Calu3 (cell line): ENCODE data around the gene BECN2. TPM values are rescaled to one million over a fixed set of nuclear protein-coding genes. Genes with fewer than 3 reads are reported as not detected.

ENCODE experiments used
- BruUV-seq: library from RNA; stranded (reverse); fragments of 400-500 nt; replicated peaks from 2 replicates; lab custom pipeline; 2021; lab: Mats Ljungman, UMichigan
- CTCF ChIA-PET: fragments of 300-600 bp; sonication (Branson Sonifier 250); formaldehyde crosslinking; loops from one replicate; lab custom pipeline; 2022; ENCODE audit warnings: antibody characterized with exemption; lab: Charles Lee
- DNase-seq: peaks from one replicate; pipeline ENCODE4 v3.0.0; 2022
- H3K27ac Mint-ChIP-seq: one replicate; pipeline ENCODE4 v1.8.0; 2022; ENCODE audit warnings: mixed read lengths; ENCODE audit not compliant: unreplicated experiment
- H3K27me3 Mint-ChIP-seq: one replicate; pipeline ENCODE4 v1.8.0; 2022; ENCODE audit warnings: mixed read lengths; ENCODE audit not compliant: unreplicated experiment
- H3K36me3 Mint-ChIP-seq: one replicate; pipeline ENCODE4 v1.8.0; 2022; ENCODE audit warnings: mild to moderate bottlenecking, moderate library complexity, mixed read lengths; ENCODE audit not compliant: insufficient read depth, unreplicated experiment
- H3K4me1 Mint-ChIP-seq: one replicate; pipeline ENCODE4 v1.8.0; 2022; ENCODE audit warnings: mild to moderate bottlenecking, low read depth, mixed read lengths; ENCODE audit not compliant: unreplicated experiment
- H3K4me3 Mint-ChIP-seq: one replicate; pipeline ENCODE4 v1.8.0; 2022; ENCODE audit warnings: mild to moderate bottlenecking, low read depth, moderate library complexity, mixed read lengths; ENCODE audit not compliant: unreplicated experiment
- H3K9me3 Mint-ChIP-seq: one replicate; pipeline ENCODE4 v1.8.0; 2022; ENCODE audit warnings: low read depth, mixed read lengths; ENCODE audit not compliant: unreplicated experiment
- intact Hi-C: fragments of 100-400 bp; cut with micrococcal nuclease; formaldehyde crosslinking; loops from one replicate; pipeline ENCODE4 v1.10.0; 2022; ENCODE audit not compliant: unreplicated experiment
- total RNA-seq: library from RNA; stranded (reverse); gene quantifications from 2 replicates; pipeline ENCODE4 v1.2.3, GENCODE V29; 2022
- TF ChIP-seq, protein P1 (sequence below): fragments of 200-600 bp; IDR thresholded peaks from one replicate; pipeline ENCODE4 v1.8.0; 2022; ENCODE audit warnings: antibody characterized with exemption; ENCODE audit not compliant: unreplicated experiment

BECN2 gene
- total RNA-seq, 1 experiment from 2014 or later = not detected

DNA sequence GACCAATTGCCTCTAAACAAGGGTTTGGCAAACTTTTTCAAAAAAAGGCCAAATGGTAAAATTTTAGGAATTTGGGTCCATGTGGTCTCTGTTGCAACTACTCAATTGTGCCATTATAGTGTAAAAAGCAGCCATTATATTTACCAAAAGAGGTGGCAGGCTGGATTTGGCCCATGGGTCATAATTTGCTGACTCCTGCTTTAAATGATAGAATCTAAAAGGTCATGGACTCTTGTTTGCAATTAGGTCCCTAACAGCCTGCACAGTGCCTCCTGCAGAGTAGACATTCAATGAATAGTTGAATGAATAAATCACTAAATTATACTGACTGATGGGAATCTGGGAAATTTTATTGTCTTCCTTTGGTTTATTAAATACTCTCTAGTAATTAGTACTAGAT lies 6.2 kb downstream of the BECN2 start:
- no peak overlapping the region for H3K27ac Mint-ChIP-seq

DNA sequence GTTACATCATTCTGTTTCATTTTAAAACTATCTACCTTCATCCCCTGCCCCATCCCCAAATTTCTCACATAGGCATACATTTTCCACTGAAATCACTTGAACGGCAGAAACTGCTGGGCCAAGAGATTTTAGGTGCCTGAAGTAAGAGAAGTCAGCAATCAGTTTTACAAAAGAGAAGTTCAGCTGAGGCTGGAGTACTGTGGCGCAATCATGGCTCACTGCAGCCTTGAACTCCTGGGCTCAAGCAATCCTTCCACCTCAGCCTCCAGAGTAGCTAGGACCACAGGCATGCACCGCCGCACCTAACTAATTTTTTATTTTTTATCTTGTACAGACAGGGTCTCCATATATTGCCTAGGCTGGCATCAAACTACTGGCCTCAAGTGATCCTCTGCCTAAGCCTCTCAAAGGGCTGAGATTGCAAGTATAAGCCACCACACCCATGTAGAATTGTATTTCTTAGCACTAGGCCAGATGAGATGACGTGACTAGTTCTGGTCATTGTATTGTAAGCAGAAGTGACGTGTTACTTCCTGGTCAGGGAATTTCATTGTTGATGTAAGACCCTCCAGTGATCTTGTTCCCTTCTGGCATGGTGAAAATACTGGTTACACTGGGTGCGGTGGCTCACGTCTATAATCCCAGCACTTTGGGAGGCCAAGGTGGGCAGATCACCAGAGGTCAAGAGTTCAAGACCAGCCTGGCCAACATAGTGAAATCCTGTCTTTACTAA lies 7.1 kb downstream of the BECN2 start:
- DNase-seq = no peak
- no peaks in the 10 kb centered on the region for H3K4me1 Mint-ChIP-seq
- H3K9me3 Mint-ChIP-seq = no peaks in the 10 kb centered on the region
- TF ChIP-seq, protein P1, sequence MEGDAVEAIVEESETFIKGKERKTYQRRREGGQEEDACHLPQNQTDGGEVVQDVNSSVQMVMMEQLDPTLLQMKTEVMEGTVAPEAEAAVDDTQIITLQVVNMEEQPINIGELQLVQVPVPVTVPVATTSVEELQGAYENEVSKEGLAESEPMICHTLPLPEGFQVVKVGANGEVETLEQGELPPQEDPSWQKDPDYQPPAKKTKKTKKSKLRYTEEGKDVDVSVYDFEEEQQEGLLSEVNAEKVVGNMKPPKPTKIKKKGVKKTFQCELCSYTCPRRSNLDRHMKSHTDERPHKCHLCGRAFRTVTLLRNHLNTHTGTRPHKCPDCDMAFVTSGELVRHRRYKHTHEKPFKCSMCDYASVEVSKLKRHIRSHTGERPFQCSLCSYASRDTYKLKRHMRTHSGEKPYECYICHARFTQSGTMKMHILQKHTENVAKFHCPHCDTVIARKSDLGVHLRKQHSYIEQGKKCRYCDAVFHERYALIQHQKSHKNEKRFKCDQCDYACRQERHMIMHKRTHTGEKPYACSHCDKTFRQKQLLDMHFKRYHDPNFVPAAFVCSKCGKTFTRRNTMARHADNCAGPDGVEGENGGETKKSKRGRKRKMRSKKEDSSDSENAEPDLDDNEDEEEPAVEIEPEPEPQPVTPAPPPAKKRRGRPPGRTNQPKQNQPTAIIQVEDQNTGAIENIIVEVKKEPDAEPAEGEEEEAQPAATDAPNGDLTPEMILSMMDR = no peak
- intact Hi-C loops = no loop called here
- H3K27me3 Mint-ChIP-seq = no peaks in the 10 kb centered on the region
- no peak overlapping the region for H3K4me3 Mint-ChIP-seq
- no TSS peak for BruUV-seq
- peaks cover 4% of the 10 kb centered on the region for H3K36me3 Mint-ChIP-seq
- CTCF ChIA-PET = no interaction called here
- H3K27ac Mint-ChIP-seq = no peak overlapping the region

More for the DNA sequence above, 6.2 kb downstream of the BECN2 start:
- no TSS peak for BruUV-seq
- intact Hi-C loops = no loop called here
- TF ChIP-seq, protein P1 = no peak
- H3K4me1 Mint-ChIP-seq = no peaks in the 10 kb centered on the region
- H3K9me3 Mint-ChIP-seq = no peaks in the 10 kb centered on the region
- CTCF ChIA-PET = no interaction called here
- H3K4me3 Mint-ChIP-seq = no peak overlapping the region
- peaks cover 4% of the 10 kb centered on the region for H3K36me3 Mint-ChIP-seq
- H3K27me3 Mint-ChIP-seq = no peaks in the 10 kb centered on the region
- no peak for DNase-seq

DNA sequence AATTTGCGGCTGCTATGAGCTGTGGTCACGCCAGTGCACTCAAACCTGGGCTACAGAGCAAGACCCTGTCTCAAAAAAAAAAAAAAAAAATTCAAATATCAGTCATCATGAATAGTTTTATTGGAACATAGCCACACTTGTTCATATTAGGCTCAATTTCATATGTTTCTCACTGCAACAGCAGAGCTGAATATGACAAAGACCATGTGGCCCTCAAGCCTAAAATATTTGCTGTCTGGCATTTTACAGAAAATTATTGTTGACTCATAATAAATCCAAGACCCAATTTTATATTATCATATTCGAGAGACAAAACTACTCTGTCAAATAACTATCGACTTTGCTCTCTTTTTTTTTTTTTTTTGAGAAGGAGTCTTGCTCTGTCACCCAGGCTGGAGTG lies 11.0 kb downstream of the BECN2 start:
- TF ChIP-seq, protein P1 = no peak
- Mint-ChIP-seq H3K27me3 (no peaks in the 10 kb centered on the region), H3K4me3 (no peak overlapping the region), H3K9me3 (no peaks in the 10 kb centered on the region), H3K36me3 (peaks cover 4% of the 10 kb centered on the region), H3K4me1 (no peaks in the 10 kb centered on the region), H3K27ac (no peak overlapping the region)
- DNase-seq = no peak
- no TSS peak for BruUV-seq
- intact Hi-C loops = no loop called here
- CTCF ChIA-PET = interaction anchor here (0.6 to 0.7 kb wide), 2 partner anchors 373 to 413 kb away, joined by 3 to 4 read pairs; no protein-coding TSS in a partner anchor

DNA sequence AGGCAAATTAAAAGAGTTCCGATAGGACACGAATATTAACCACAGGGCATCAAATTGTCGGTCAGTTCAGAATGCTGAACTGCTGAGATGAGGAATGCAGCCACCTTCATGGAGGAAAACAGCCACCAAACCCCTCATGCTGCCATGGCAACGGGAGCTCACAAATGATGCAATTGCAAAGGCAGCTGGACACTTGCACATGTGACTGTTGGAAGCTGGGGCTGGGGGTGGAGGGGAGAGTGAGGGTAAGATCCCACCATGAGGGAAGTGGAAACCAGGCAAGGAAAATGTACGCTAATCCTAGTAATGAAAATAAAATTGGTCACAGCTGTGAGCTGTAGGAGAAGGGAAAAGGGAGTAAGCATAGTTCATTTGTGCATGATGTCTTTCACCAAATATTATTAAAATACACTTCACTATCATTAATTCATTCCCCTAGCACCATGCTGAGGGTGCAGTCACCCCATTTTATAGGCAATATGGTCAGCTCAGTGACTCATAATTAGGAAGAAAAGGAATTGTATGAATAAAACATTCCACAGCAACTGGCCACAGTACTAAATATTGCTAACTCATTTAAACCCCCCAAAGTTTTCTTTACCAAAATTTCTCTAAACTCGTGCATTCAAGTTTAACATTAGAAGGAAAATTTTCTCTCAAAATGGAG lies 15.3 kb downstream of the BECN2 start:
- CTCF ChIA-PET = interaction anchor here (0.6 to 1.5 kb wide), 2 partner anchors 13 to 31 kb away, joined by 3 read pairs; no protein-coding TSS in a partner anchor
- TF ChIP-seq, protein P1 = no peak
- BruUV-seq = no TSS peak
- Mint-ChIP-seq H3K27me3 (no peaks in the 10 kb centered on the region), H3K9me3 (no peaks in the 10 kb centered on the region), H3K27ac (no peak overlapping the region), H3K4me3 (no peak overlapping the region), H3K4me1 (no peaks in the 10 kb centered on the region), H3K36me3 (no peaks in the 10 kb centered on the region)
- no peak for DNase-seq
- intact Hi-C loops = no loop called here
